H1 (cell line): ENCODE data around the gene ARPC4.

Experiments used
- CEBPB ChIP-seq: IDR thresholded peaks from 2 replicates; pipeline ENCODE4 v1.6.1; 2012; ENCODE audit warnings: low read depth, low read length
- CTCF ChIP-seq, 3 experiments: IDR thresholded peaks; 1 replicate in 2 of 3; 2 replicates in 1 of 3; pipeline versions ENCODE4 v1.5.1 to v1.6.1; 2011; ENCODE audit warnings: low read length in 3 of 3, mild to moderate bottlenecking in 3 of 3, inconsistent platforms in 2 of 3, low read depth in 1 of 3, moderate library complexity in 1 of 3; ENCODE audit not compliant: insufficient read depth in 1 of 3; ENCODE audit errors: control extremely low read depth in 1 of 3
- GABPA ChIP-seq: IDR thresholded peaks from 2 replicates; pipeline ENCODE4 v1.6.1; 2011; ENCODE audit warnings: mild to moderate bottlenecking, low read length, moderate library complexity, borderline replicate concordance; ENCODE audit not compliant: insufficient read depth
- MAFK ChIP-seq: IDR thresholded peaks from 2 replicates; pipeline ENCODE4 v1.6.1; 2012; ENCODE audit warnings: low read depth, mild to moderate bottlenecking, improper control_type of control experiment, low read length
- POLR2A ChIP-seq, 2 experiments: IDR thresholded peaks; 1 replicate in 1 of 2; 2 replicates in 1 of 2; pipeline ENCODE4 v1.6.1; 2011; ENCODE audit warnings: low read depth in 2 of 2, low read length in 2 of 2, mild to moderate bottlenecking in 2 of 2; ENCODE audit errors: control extremely low read depth in 1 of 2
- USF2 ChIP-seq: IDR thresholded peaks from 2 replicates; pipeline ENCODE4 v1.6.1; 2011; ENCODE audit warnings: low read length, improper control_type of control experiment

GRCh38 chr3:9785602-9786001 is 7.3 kb upstream of the ARPC4 start:
- no peak for TF ChIP-seq GABPA
- no peak for TF ChIP-seq MAFK
- no peak for TF ChIP-seq CTCF (IDR thresholded peaks at IDR 0.05; ENCODE audit: control extremely low read depth in 1 of 3, insufficient read depth in 1 of 3, low read depth in 1 of 3, low read length in 3 of 3)
- TF ChIP-seq CEBPB = no peak
- no peak for TF ChIP-seq USF2
- TF ChIP-seq POLR2A (IDR thresholded peaks at IDR 0.05; ENCODE audit: control extremely low read depth in 1 of 2, low read depth in 2 of 2, low read length in 2 of 2) = no peak
